Measurements from ENCODE around the gene HPCAL4.

GRCh38 chr1:39733161-39733560, 41.9 kb upstream of the HPCAL4 start:
- TF ChIP-seq POLR2A (IDR thresholded peaks at IDR 0.05) (no peak), CTCF (IDR thresholded peaks at IDR 0.05) (no peak), EP300 (IDR thresholded peaks at IDR 0.05) (no peak)

Data from tibial nerve (tissue), 4 donors.